ENCODE measurements around the gene WARS2.

WARS2 gene

GRCh38 chr1:119015547-119015946, 124.9 kb downstream of the WARS2 start:
- H3K4me3 Mint-ChIP-seq: no peak overlapping the region
- H3K27ac Mint-ChIP-seq: no peak overlapping the region
- H3K9me3 Mint-ChIP-seq: peaks cover 14% of the 10 kb centered on the region
- H3K27me3 Mint-ChIP-seq (ENCODE audit: low read depth): no peaks in the 10 kb centered on the region
- H3K36me3 Mint-ChIP-seq (ENCODE audit: low read depth): peaks cover 17% of the 10 kb centered on the region
- TF ChIP-seq, protein P1, sequence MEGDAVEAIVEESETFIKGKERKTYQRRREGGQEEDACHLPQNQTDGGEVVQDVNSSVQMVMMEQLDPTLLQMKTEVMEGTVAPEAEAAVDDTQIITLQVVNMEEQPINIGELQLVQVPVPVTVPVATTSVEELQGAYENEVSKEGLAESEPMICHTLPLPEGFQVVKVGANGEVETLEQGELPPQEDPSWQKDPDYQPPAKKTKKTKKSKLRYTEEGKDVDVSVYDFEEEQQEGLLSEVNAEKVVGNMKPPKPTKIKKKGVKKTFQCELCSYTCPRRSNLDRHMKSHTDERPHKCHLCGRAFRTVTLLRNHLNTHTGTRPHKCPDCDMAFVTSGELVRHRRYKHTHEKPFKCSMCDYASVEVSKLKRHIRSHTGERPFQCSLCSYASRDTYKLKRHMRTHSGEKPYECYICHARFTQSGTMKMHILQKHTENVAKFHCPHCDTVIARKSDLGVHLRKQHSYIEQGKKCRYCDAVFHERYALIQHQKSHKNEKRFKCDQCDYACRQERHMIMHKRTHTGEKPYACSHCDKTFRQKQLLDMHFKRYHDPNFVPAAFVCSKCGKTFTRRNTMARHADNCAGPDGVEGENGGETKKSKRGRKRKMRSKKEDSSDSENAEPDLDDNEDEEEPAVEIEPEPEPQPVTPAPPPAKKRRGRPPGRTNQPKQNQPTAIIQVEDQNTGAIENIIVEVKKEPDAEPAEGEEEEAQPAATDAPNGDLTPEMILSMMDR (IDR thresholded peaks at IDR 0.05; ENCODE audit: unreplicated experiment in 3 of 3): no peak
- H3K4me1 Mint-ChIP-seq: no peaks in the 10 kb centered on the region

GRCh38 chr1:119012383-119012782, 128.1 kb downstream of the WARS2 start:
- Mint-ChIP-seq H3K36me3 (ENCODE audit: low read depth) (no peaks in the 10 kb centered on the region), H3K9me3 (peaks cover 6% of the 10 kb centered on the region), H3K4me3 (no peak overlapping the region), H3K27ac (no peak overlapping the region), H3K27me3 (ENCODE audit: low read depth) (peaks cover 16% of the 10 kb centered on the region), H3K4me1 (peaks cover 14% of the 10 kb centered on the region)
- TF ChIP-seq, protein P1 (IDR thresholded peaks at IDR 0.05; ENCODE audit: unreplicated experiment in 3 of 3): no peak

DNA sequence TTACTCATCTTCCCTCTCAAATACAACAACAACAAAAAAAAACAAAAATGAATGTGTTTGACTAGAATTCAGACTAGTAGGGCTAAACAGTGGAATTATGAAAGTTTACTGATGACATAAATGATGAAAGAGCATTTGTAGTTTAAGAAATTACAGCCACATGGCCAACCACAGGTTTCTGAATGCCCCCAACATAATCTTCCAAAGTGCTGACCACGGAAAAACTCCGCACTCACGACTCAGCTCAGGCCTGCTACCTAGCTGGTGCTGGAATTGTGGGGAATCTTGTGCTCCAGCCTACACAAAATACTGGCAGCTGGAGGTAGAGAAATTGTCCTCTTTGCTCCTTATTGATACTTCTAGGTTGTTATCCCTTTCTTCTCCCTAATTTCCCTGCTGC, 128.7 kb downstream of the WARS2 start:
- TF ChIP-seq, protein P1 (IDR thresholded peaks at IDR 0.05; ENCODE audit: unreplicated experiment in 3 of 3): no peak
- Mint-ChIP-seq H3K9me3 (peaks cover 6% of the 10 kb centered on the region), H3K27ac (no peak overlapping the region), H3K27me3 (ENCODE audit: low read depth) (peaks cover 22% of the 10 kb centered on the region), H3K4me1 (peaks cover 14% of the 10 kb centered on the region), H3K4me3 (no peak overlapping the region), H3K36me3 (ENCODE audit: low read depth) (no peaks in the 10 kb centered on the region)

DNA sequence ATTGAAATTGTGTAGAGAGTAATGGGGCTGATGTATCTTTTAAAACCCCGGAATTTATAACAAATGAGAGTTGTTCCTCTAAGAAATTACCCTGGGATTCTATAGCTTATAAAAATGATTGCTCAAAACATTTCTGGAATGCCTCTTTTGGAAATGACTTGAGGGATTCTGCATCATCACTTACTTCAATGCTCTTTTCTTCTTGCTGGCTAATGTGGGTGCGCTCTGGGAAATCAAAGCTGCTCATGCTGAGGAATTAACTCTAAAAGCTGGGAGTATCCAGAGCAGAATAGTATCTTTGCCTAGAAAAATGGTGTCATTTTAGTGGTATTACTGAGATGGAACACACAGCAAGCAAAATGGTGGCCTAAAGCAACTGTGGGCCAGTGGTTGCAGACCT, 129.3 kb downstream of the WARS2 start:
- Mint-ChIP-seq H3K36me3 (ENCODE audit: low read depth) (no peaks in the 10 kb centered on the region), H3K9me3 (peaks cover 8% of the 10 kb centered on the region), H3K27me3 (ENCODE audit: low read depth) (peaks cover 28% of the 10 kb centered on the region), H3K4me1 (peaks cover 14% of the 10 kb centered on the region), H3K27ac (no peak overlapping the region), H3K4me3 (no peak overlapping the region)
- TF ChIP-seq, protein P1 (IDR thresholded peaks at IDR 0.05; ENCODE audit: unreplicated experiment in 3 of 3): no peak

DNA sequence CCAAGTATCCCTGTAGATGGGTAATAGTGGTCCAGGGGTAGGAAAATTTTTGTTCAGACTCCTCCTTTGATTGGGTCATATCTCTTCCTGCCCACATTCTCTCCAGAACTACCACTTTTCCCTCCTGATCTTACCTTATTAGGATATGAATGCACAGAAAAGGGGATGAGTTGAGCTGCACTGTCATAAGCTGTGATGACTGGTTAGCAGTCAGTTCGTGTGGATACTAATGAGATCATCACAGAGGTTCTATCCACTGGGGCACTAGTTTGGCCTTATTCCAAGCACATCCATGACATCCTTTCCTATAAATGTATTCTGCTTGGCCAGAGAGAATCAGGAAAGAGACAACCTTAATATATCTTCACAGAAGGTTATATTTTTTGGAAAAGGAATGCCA, 130.3 kb downstream of the WARS2 start:
- Mint-ChIP-seq H3K9me3 (peaks cover 11% of the 10 kb centered on the region), H3K4me3 (no peak overlapping the region), H3K4me1 (peaks cover 14% of the 10 kb centered on the region), H3K27ac (no peak overlapping the region), H3K27me3 (ENCODE audit: low read depth) (peaks cover 36% of the 10 kb centered on the region), H3K36me3 (ENCODE audit: low read depth) (no peaks in the 10 kb centered on the region)
- TF ChIP-seq, protein P1 (IDR thresholded peaks at IDR 0.05; ENCODE audit: unreplicated experiment in 3 of 3): no peak

DNA sequence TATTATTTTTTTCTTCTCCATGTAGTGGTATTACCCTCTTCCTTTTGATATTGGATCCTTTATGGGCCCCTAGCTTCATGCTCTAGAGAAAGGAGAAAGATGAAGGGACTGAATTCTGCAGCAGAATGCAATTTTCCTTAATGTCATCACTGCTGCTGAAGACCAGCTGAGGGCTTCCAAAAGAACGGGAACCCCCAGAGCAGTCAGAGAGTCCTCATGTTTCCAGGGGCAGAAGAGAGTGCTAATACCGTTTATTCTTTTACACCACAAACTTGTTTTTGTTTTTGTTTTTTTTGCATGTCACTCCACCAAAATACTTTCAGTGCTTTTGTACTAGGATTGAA, 131.2 kb downstream of the WARS2 start:
- Mint-ChIP-seq H3K9me3 (peaks cover 11% of the 10 kb centered on the region), H3K4me1 (peaks cover 14% of the 10 kb centered on the region), H3K36me3 (ENCODE audit: low read depth) (no peaks in the 10 kb centered on the region), H3K27ac (peak overlapping the region in 2 of 3 experiments; percentile 19 to 67), H3K4me3 (no peak overlapping the region), H3K27me3 (ENCODE audit: low read depth) (peaks cover 45% of the 10 kb centered on the region)
- TF ChIP-seq, protein P1 (IDR thresholded peaks at IDR 0.05; ENCODE audit: unreplicated experiment in 3 of 3): no peak

Measured in nephron (organoid).